Hematopoietic multipotent progenitor cell treated with erythropoietin and hydrocortisone succinate and interleukin-3 and kit ligand, for 6 days (in vitro differentiated cells): ENCODE measurements around the gene GALNT5.
"Not testable (repeated sequence)": the region's sequence is repeated elsewhere in the genome, so short reads cannot be mapped to it uniquely, and the experiment has no call there.

Experiments used
- DNase-seq: peaks from one replicate; pipeline ENCODE4 v3.0.0-alpha.2; 2015

Gene GALNT5

GRCh38 chr2:157329524-157329923, 72.0 kb downstream of the GALNT5 start:
- DNase-seq: no peak

- DNase-seq: no peak
These were observed 76.0 kb downstream of the GALNT5 start for GRCh38 chr2:157333304-157334047.

- no peak for DNase-seq
These were observed 76.8 kb downstream of the GALNT5 start for GRCh38 chr2:157334335-157334734.

- DNase-seq: no peak
These were observed 77.3 kb downstream of the GALNT5 start for GRCh38 chr2:157334797-157335196.

GRCh38 chr2:157336137-157337010, 78.9 kb downstream of the GALNT5 start:
- DNase-seq: peak; percentile 78

GRCh38 chr2:157337978-157338377, 80.5 kb downstream of the GALNT5 start:
- no peak for DNase-seq

GRCh38 chr2:157339965-157340655, 82.6 kb downstream of the GALNT5 start:
- no peak for DNase-seq

GRCh38 chr2:157341381-157341780, 83.9 kb downstream of the GALNT5 start:
- not testable (repeated sequence) for DNase-seq

- DNase-seq: no peak
These were observed 88.3 kb downstream of the GALNT5 start for GRCh38 chr2:157345647-157346389.

GRCh38 chr2:157348291-157348921, 90.9 kb downstream of the GALNT5 start:
- no peak for DNase-seq

- no peak for DNase-seq
These were observed 92.5 kb downstream of the GALNT5 start for GRCh38 chr2:157349949-157350515.

- DNase-seq: no peak
These were observed 98.1 kb downstream of the GALNT5 start for GRCh38 chr2:157355618-157356017.

- DNase-seq: no peak
These were observed 102.1 kb downstream of the GALNT5 start for GRCh38 chr2:157359628-157360027.

GRCh38 chr2:157361526-157361925, 104.0 kb downstream of the GALNT5 start:
- DNase-seq: no peak

- no peak for DNase-seq
These were observed 105.1 kb downstream of the GALNT5 start for GRCh38 chr2:157362627-157363026.

GRCh38 chr2:157363612-157364101, 106.2 kb downstream of the GALNT5 start:
- no peak for DNase-seq
